Keratinocyte (primary cell): ENCODE data around the gene BTG1. TPM values are rescaled to one million over a fixed set of nuclear protein-coding genes. Genes with fewer than 3 reads are reported as not detected.

Experiments used
- DNase-seq: peaks from one replicate; pipeline ENCODE4 v3.0.0-alpha.2; 2011; ENCODE audit warnings: low read depth, missing footprints, low spot score
- FAIRE-seq: peaks from 2 replicates; lab custom pipeline; 2011; peaks lifted over from hg19 to GRCh38; lab: Jason Lieb, UNC
- H2AFZ ChIP-seq: 2 replicates; pipeline ENCODE4 v1.6.0; 2012; ENCODE audit warnings: low read length, control low read depth, inconsistent platforms; ENCODE audit not compliant: control insufficient read depth
- H3K27ac ChIP-seq: 2 replicates; pipeline ENCODE4 v1.5.1; 2011; ENCODE audit warnings: low read length; ENCODE audit not compliant: control insufficient read depth, insufficient read depth
- H3K27me3 ChIP-seq: 3 replicates; pipeline ENCODE4 v1.6.0; 2011; ENCODE audit warnings: low read length; ENCODE audit not compliant: control insufficient read depth, insufficient read depth; ENCODE audit errors: extremely low read depth
- H3K36me3 ChIP-seq, 2 experiments: 2 replicates in 1 of 2; 3 replicates in 1 of 2; pipeline ENCODE4 v1.5.1; 2011; ENCODE audit warnings: low read length in 2 of 2, mild to moderate bottlenecking in 1 of 2; ENCODE audit not compliant: control insufficient read depth in 2 of 2, insufficient read depth in 2 of 2; ENCODE audit errors: extremely low read depth in 1 of 2
- H3K4me1 ChIP-seq: 3 replicates; pipeline ENCODE4 v1.5.1; 2011; ENCODE audit warnings: low read length; ENCODE audit not compliant: control insufficient read depth, insufficient read depth; ENCODE audit errors: extremely low read depth
- H3K4me2 ChIP-seq: 3 replicates; pipeline ENCODE4 v1.6.0; 2011; ENCODE audit warnings: low read depth, low read length; ENCODE audit not compliant: control insufficient read depth, insufficient read depth; ENCODE audit errors: extremely low read depth
- H3K4me3 ChIP-seq, 3 experiments: fragments of 200-600 bp in 1 of 3; sonication (generic) in 1 of 3; 2 replicates in 2 of 3; 3 replicates in 1 of 3; pipeline ENCODE4 v1.5.1; 2011 to 2016; ENCODE audit warnings: low read length in 3 of 3, mild to moderate bottlenecking in 3 of 3, control low read depth in 2 of 3, inconsistent platforms in 1 of 3, low read depth in 1 of 3, mixed read lengths in 1 of 3, mixed run types in 1 of 3, moderate library complexity in 1 of 3; ENCODE audit not compliant: control insufficient read depth in 2 of 3, insufficient read depth in 2 of 3; ENCODE audit errors: extremely low read depth in 1 of 3
- H3K79me2 ChIP-seq: 2 replicates; pipeline ENCODE4 v1.6.0; 2012; ENCODE audit warnings: low read length; ENCODE audit not compliant: control insufficient read depth, insufficient read depth
- H3K9ac ChIP-seq: 3 replicates; pipeline ENCODE4 v1.6.0; 2011; ENCODE audit warnings: low read length; ENCODE audit not compliant: control insufficient read depth, insufficient read depth; ENCODE audit errors: extremely low read depth
- H3K9me1 ChIP-seq: 3 replicates; pipeline ENCODE4 v1.6.0; 2011; ENCODE audit warnings: low read length; ENCODE audit not compliant: control insufficient read depth, insufficient read depth; ENCODE audit errors: extremely low read depth
- H3K9me3 ChIP-seq: 2 replicates; pipeline ENCODE4 v1.5.1; 2012; ENCODE audit warnings: low read depth, low read length; ENCODE audit not compliant: control insufficient read depth
- H4K20me1 ChIP-seq: 3 replicates; pipeline ENCODE4 v1.6.0; 2011; ENCODE audit warnings: low read length; ENCODE audit not compliant: control insufficient read depth, insufficient read depth; ENCODE audit errors: extremely low read depth
- CTCF ChIP-seq, 3 experiments: IDR thresholded peaks in 1 of 3; conservative IDR thresholded peaks in 1 of 3; optimal IDR thresholded peaks in 1 of 3; 2 replicates in 2 of 3; 3 replicates in 1 of 3; pipeline versions ENCODE3 to v1.5.1; 2011; ENCODE audit warnings: low read length in 3 of 3, mild to moderate bottlenecking in 3 of 3, moderate library complexity in 2 of 3, control low read depth in 1 of 3, inconsistent platforms in 1 of 3; ENCODE audit not compliant: insufficient read depth in 2 of 3; ENCODE audit errors: extremely low read depth in 1 of 3
- EZH2 ChIP-seq: IDR thresholded peaks from one replicate; pipeline ENCODE4 v1.6.1; 2012; ENCODE audit warnings: inconsistent platforms, mild to moderate bottlenecking, low read length, moderate library complexity
- dilution Hi-C: fragments of 300-500 bp; cut with MboI; formaldehyde crosslinking; loops from one replicate; pipeline ENCODE4 v1.7.0; 2020; ENCODE audit warnings: low sequenced_read_pairs; ENCODE audit not compliant: extremely low pct_ligation_motif_present
- polyA plus RNA-seq, 5 experiments: library from polyadenylated mRNA; depleted of rRNA in 3 of 5; stranded (reverse) in 3 of 5; stranded (forward) in 1 of 5; unstranded in 1 of 5; fragments of >200 nt; gene quantifications; 1 replicate in 1 of 5; 2 replicates in 3 of 5; 3 replicates in 1 of 5; pipeline versions ENCODE4 v1.2.1 to v1.2.3, GENCODE V29; 2011 to 2012; ENCODE audit warnings: missing spikeins in 2 of 5, low read depth in 1 of 5, low replicate concordance in 1 of 5

The BTG1 gene
- polyA plus RNA-seq, 1 donor (not counting 4 experiments of a cell fraction or from before 2014, with no cell fraction given), result 40.7 TPM

- no peaks in the 10 kb centered on the region for H3K9me1 ChIP-seq
- no peaks in the 10 kb centered on the region for H3K9me3 ChIP-seq
- peak overlapping the region; percentile 71 to 96 (median 93) for H3K4me3 ChIP-seq
- dilution Hi-C loops, result no loop called here
- H3K4me2 ChIP-seq, result peak overlapping the region; percentile 89
- no peak for FAIRE-seq
- DNase-seq, result no peak
- TF ChIP-seq EZH2, result no peak
- TF ChIP-seq CTCF (optimal IDR thresholded peaks at IDR 0.05 in 1 of 3, IDR thresholded peaks at IDR 0.05 in 1 of 3, conservative IDR thresholded peaks at IDR 0.05 in 1 of 3; ENCODE audit: extremely low read depth in 1 of 3, insufficient read depth in 2 of 3, low read length in 3 of 3), result no peak
- no peak overlapping the region for H2AFZ ChIP-seq
- H3K9ac ChIP-seq, result peak overlapping the region; percentile 91
- no peaks in the 10 kb centered on the region for H3K27me3 ChIP-seq
- H3K79me2 ChIP-seq, result peaks cover 50% of the 10 kb centered on the region
- peaks cover 28% of the 10 kb centered on the region for H3K4me1 ChIP-seq
- peaks cover 0 to 19% of the 10 kb centered on the region in 2 experiments for H3K36me3 ChIP-seq
- H4K20me1 ChIP-seq, result peaks cover 5% of the 10 kb centered on the region
- peak overlapping the region; percentile 99 for H3K27ac ChIP-seq
Observed at GRCh38 chr12:92145481-92145730, 240 bp downstream of the BTG1 start.

- peak overlapping the region; percentile 15 for H2AFZ ChIP-seq
- DNase-seq, result no peak
- FAIRE-seq, result no peak
Observed at GRCh38 chr12:92144631-92145480, 790 bp downstream of the BTG1 start.

More at GRCh38 chr12:92144631-92145480, 790 bp downstream of the BTG1 start:
- H3K36me3 ChIP-seq, result peaks cover 0 to 19% of the 10 kb centered on the region in 2 experiments
- H3K9ac ChIP-seq, result peak overlapping the region; percentile 91
- peak overlapping the region; percentile 99 for H3K27ac ChIP-seq
- peaks cover 33% of the 10 kb centered on the region for H3K4me1 ChIP-seq
- H3K9me3 ChIP-seq, result no peaks in the 10 kb centered on the region
- peak in 1 of 3 experiments; percentile 21 for TF ChIP-seq CTCF (optimal IDR thresholded peaks at IDR 0.05 in 1 of 3, IDR thresholded peaks at IDR 0.05 in 1 of 3, conservative IDR thresholded peaks at IDR 0.05 in 1 of 3; ENCODE audit: extremely low read depth in 1 of 3, insufficient read depth in 2 of 3, low read length in 3 of 3)
- no peak for TF ChIP-seq EZH2
- peaks cover 55% of the 10 kb centered on the region for H3K79me2 ChIP-seq
- H3K4me2 ChIP-seq, result peak overlapping the region; percentile 89
- dilution Hi-C loops, result no loop called here
- H3K9me1 ChIP-seq, result no peaks in the 10 kb centered on the region
- no peaks in the 10 kb centered on the region for H3K27me3 ChIP-seq
- peaks cover 5% of the 10 kb centered on the region for H4K20me1 ChIP-seq
- H3K4me3 ChIP-seq, result peak overlapping the region; percentile 71 to 96 (median 93)
